ENCODE data around the gene ZNF330.
A peak's percentile ranks its signal among the peaks of the same experiment; 100 is the strongest.
"Not testable (repeated sequence)": the region's sequence is repeated elsewhere in the genome, so short reads cannot be mapped to it uniquely, and the experiment has no call there.

The ZNF330 gene

GRCh38 chr4:141223418-141223817 is 2.7 kb downstream of the ZNF330 start:
- no peak for DNase-seq
- in situ Hi-C loops (cut with HindIII; ENCODE audit: low pct_ligation_motif_present, low pct_unique_long_range_greater_than_20kb, low sequenced_read_pairs) = no loop called here

DNA sequence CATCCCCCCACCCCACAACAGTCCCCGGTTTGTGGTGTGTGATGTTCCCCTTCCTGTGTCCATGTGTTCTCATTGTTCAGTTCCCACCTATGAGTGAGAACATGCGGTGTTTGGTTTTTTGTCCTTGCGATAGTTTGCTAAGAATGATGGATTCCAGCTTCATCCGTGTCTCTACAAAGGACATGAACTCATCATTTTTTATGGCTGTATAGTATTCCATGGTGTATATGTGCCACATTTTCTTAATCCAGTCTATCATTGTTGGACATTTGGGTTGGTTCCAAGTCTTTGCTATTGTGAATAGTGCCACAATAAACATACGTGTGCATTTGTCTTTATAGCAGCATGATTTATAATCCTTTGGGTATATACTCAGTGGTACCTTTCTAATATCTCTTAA is 6.6 kb downstream of the ZNF330 start:
- DNase-seq; in situ Hi-C loops (cut with HindIII; ENCODE audit: low pct_ligation_motif_present, low pct_unique_long_range_greater_than_20kb, low sequenced_read_pairs): not testable (repeated sequence)

DNA sequence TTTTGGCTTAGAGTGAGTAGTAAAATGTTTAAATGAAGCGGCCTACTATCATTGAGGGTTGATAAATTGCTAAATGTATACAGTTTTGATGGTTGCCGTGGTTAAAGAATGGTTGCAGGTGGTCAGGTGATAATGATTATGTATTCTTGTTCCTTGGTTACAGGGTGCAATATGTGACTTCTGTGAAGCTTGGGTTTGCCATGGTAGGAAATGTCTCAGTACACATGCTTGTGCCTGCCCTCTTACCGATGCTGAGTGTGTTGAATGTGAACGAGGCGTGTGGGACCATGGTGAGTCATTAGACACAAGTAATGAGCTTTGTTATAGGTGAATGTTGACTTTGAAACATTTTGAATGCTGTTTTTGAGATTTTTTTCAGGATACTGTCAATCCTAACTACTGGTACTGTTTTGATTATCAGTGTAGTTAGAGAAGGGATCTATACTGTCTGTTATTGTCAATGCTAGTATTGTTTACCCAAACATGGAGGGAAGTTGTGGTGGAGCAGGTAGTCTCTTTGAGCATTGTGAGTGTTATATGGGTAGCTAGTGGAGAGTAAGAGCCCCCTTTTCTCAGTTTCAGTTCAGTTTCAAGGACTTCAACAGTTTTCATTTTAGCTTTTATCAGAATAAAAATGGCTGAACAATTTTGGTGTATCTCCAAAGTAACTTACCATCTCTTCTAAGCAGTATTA is 8.9 kb downstream of the ZNF330 start:
- no peak for DNase-seq

DNA sequence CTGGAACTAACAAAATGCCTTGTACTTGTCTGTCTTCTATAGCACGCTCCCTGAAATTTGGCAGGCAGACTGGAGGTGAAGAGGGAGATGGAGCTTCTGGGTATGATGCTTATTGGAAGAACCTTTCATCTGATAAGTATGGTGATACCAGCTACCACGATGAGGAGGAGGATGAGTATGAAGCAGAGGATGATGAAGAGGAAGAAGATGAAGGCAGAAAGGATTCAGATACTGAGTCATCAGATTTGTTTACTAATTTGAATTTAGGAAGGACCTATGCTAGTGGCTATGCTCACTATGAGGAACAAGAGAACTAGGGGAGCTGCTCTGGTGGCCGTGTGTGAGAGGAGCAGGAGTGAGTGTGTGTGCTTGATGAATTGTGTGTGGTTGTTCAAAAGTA is 13.0 kb downstream of the ZNF330 start:
- no peak for DNase-seq
- in situ Hi-C loops (cut with HindIII; ENCODE audit: low pct_ligation_motif_present, low pct_unique_long_range_greater_than_20kb, low sequenced_read_pairs) = no loop called here

More for the DNA sequence above, 8.9 kb downstream of the ZNF330 start:
- in situ Hi-C loops (cut with HindIII; ENCODE audit: low pct_ligation_motif_present, low pct_unique_long_range_greater_than_20kb, low sequenced_read_pairs) = no loop called here

DNA sequence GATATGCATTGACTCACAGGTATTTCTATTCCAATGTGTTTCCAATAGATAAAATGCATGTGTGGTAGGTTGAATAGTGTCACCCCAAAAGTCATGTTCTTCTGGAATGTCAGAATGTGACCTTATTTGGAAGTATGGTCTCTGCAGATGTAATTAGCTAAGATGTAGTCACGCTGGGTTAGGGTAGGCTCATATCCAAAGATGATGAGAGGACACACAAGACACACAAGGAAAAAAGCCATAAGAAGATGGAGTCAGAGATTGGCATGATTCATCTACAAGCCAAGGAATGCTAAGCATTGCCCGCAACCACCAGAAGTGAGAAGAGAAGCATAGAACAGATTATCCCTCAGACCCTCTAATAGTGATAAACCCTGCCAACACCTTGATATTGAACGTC is 17.5 kb downstream of the ZNF330 start:
- DNase-seq = no peak

DNA sequence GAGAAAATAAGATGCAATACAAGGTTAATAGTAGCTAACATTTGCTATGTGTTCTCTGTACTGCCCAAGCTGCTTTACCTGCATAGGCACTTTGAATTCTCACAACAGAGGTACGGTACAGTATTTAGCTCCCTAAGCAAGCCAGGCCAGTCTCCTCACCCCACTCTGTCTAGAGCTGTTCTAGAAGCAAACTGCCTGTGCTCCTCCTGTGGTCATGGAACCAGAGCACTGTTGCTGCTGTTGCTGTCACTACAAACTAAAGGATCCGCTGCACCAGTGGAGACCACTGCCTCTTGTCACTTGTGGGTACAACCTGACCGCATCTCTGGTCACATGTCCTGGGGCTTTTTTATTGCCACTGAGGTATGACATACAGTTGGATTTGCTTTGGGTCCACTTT is 19.6 kb downstream of the ZNF330 start:
- DNase-seq = no peak
- in situ Hi-C loops (cut with HindIII; ENCODE audit: low pct_ligation_motif_present, low pct_unique_long_range_greater_than_20kb, low sequenced_read_pairs) = no loop called here

More for the DNA sequence above, 17.5 kb downstream of the ZNF330 start:
- in situ Hi-C loops (cut with HindIII; ENCODE audit: low pct_ligation_motif_present, low pct_unique_long_range_greater_than_20kb, low sequenced_read_pairs) = no loop called here

- no peak for DNase-seq
- in situ Hi-C loops (cut with HindIII; ENCODE audit: low pct_ligation_motif_present, low pct_unique_long_range_greater_than_20kb, low sequenced_read_pairs) = no loop called here
Observed at GRCh38 chr4:141240671-141241070, 20.0 kb downstream of the ZNF330 start.

DNA sequence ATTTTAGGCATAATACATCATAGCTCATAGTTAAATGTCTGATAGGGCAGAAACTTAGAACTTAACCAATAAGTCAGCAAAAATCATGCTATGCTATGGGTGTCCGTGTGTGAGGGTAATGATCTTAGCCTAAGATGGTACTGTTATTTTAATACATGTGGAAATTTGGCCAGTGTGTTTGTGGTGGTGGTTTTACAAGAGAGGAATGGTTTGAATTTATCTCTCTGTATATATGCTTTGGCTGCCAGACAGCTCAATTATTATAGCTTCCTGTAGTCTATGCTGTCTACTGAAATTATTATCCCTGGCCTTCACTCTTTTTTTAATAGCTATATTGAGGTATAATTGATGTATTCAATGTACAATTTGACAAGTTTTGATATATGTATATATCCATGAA is 21.3 kb downstream of the ZNF330 start:
- in situ Hi-C loops (cut with HindIII; ENCODE audit: low pct_ligation_motif_present, low pct_unique_long_range_greater_than_20kb, low sequenced_read_pairs) = no loop called here
- no peak for DNase-seq

DNA sequence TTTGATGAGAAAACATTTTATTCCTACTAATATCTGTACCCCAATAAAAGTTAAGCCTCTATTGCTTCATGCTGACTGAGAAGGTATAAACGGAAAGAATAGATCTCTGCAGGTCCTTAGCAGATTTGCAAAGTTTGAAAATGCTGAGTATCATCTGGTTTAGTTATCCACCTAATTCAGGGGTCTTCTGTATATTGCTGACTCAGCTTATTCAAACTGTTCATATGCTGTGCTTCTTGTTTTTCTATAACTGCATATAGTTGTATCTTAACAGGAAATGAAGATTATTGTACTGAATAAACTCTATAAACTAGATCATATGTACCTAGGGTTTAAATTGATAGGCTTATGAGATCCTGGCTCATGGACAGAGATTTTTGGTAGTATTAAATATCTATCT is 23.7 kb downstream of the ZNF330 start:
- in situ Hi-C loops (cut with HindIII; ENCODE audit: low pct_ligation_motif_present, low pct_unique_long_range_greater_than_20kb, low sequenced_read_pairs) = no loop called here
- DNase-seq = no peak

DNA sequence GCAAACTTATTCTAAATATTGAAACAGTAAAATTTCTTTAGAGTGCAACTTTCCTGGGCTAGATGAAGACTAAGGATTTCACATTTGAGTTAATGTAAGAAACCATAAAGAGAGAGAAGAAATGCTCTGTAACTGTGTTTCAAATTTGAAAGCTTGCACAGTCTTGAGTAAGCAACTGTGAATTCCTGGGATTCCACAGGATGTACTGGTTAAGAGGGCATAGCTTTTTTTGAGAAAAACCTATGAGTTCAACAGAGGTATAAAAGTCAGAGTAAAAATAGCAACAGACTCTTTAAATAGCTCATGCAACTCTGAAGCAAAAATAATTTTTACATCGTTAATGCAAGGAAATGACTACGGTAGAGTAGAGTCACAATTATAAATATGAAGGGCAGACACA is 25.5 kb downstream of the ZNF330 start:
- DNase-seq = peak; percentile 59
- in situ Hi-C loops (cut with HindIII; ENCODE audit: low pct_ligation_motif_present, low pct_unique_long_range_greater_than_20kb, low sequenced_read_pairs) = no loop called here

GRCh38 chr4:141246683-141247429 is 26.2 kb downstream of the ZNF330 start:
- in situ Hi-C loops (cut with HindIII; ENCODE audit: low pct_ligation_motif_present, low pct_unique_long_range_greater_than_20kb, low sequenced_read_pairs) = no loop called here
- DNase-seq = no peak

DNA sequence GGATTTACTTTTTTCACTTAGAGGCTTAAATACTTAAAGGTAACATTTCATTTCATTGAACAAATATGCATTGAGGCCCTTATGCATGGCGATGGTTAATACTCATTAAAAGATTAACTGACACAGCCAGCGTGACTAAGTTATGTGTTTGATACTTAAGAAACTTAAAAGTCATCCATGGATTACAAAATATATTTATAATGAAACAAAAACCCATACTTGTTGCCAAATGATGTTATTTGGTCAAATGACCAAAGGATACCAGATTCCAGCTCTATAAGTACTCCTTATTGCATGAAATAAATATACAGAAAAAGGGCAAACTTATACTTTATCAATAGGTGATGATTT is 26.7 kb downstream of the ZNF330 start:
- no peak for DNase-seq
- in situ Hi-C loops (cut with HindIII; ENCODE audit: low pct_ligation_motif_present, low pct_unique_long_range_greater_than_20kb, low sequenced_read_pairs) = no loop called here

- DNase-seq = no peak
- in situ Hi-C loops (cut with HindIII; ENCODE audit: low pct_ligation_motif_present, low pct_unique_long_range_greater_than_20kb, low sequenced_read_pairs) = no loop called here
Observed at GRCh38 chr4:141248029-141248428, 27.3 kb downstream of the ZNF330 start.

GRCh38 chr4:141248486-141248885 is 27.8 kb downstream of the ZNF330 start:
- in situ Hi-C loops (cut with HindIII; ENCODE audit: low pct_ligation_motif_present, low pct_unique_long_range_greater_than_20kb, low sequenced_read_pairs) = no loop called here
- no peak for DNase-seq

DNA sequence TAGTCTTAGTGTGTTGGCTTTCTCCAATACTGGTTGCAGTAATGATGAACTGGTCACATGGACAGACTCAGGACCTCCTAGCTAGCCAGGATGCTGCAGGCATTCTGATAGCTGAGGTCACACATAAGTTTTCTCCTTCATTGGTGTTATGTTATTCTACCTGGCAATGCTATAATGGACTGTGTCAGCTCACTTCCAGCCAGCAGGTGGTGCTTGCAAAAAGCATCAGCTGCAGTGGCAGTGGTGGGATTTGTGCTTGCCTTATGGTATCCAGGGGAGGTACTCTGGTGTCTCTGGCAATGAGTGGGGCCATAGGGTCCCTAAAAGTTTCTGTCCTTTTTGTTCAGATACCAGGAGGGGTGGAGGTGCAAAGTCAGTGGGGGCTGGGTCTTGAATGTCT is 33.6 kb downstream of the ZNF330 start:
- in situ Hi-C loops (cut with HindIII; ENCODE audit: low pct_ligation_motif_present, low pct_unique_long_range_greater_than_20kb, low sequenced_read_pairs) = no loop called here
- DNase-seq = no peak

DNA sequence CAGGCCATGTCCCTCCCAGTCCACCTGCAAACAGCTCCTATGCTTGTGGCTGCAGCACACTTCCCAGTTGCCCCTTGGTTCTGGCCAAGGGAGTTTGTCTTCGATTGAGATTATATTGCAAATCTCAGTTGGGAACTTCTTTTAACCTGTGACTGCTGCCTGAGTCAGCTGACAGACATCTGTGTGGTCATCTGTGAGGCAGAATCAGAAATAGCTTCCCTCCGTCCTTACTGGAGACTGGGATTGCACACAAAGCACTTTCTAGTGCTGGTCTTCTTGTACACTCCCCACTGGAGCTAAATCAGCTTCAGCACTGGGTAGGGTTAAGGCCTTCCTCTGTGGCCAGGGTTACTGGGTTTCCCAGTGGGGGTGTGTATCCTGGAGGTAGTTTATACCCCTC is 34.3 kb downstream of the ZNF330 start:
- in situ Hi-C loops (cut with HindIII; ENCODE audit: low pct_ligation_motif_present, low pct_unique_long_range_greater_than_20kb, low sequenced_read_pairs) = no loop called here
- no peak for DNase-seq

DNA sequence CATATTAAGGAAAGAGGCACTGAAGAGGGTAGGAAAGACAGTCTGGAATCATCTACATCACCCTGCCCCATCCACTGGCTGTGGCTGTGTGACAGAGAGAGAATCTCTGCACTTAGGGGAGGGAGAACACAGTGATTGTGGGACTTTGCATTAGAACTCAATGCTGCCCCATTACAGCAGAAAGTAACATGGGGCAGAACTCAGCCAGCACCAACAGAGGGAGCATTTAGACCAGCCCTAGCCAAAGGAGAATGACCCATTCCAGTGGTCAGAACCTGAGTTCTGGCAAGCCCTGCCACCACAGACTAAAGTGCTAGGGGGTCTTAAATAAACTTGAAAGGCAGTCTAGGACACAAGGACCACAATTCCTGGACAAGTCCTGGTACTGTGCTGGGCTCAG is 37.9 kb downstream of the ZNF330 start:
- no peak for DNase-seq
- in situ Hi-C loops (cut with HindIII; ENCODE audit: low pct_ligation_motif_present, low pct_unique_long_range_greater_than_20kb, low sequenced_read_pairs) = no loop called here

- no peak for DNase-seq
- in situ Hi-C loops (cut with HindIII; ENCODE audit: low pct_ligation_motif_present, low pct_unique_long_range_greater_than_20kb, low sequenced_read_pairs) = no loop called here
Observed at GRCh38 chr4:141275834-141276233, 55.1 kb downstream of the ZNF330 start.

- DNase-seq = no peak
- in situ Hi-C loops (cut with HindIII; ENCODE audit: low pct_ligation_motif_present, low pct_unique_long_range_greater_than_20kb, low sequenced_read_pairs) = no loop called here
Observed at GRCh38 chr4:141283152-141283551, 62.5 kb downstream of the ZNF330 start.

DNA sequence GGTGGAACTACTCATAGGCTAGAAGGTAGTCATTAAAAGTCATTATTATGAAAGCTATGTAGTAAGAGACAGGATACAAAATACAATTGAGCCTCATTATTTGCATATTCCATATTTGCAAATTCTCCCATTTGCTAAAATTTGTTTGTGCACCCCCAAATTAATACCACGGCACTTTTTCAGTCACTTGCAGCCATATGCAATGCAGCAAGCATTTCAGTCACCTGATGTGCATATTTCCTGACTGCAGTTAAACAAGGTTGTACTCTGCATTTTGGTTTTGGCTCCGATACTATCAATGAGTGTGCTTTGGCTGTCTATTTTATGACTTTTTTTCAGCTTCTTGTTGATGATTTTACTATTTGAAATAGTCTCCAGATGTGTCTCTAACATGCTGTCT is 62.9 kb downstream of the ZNF330 start:
- DNase-seq = no peak
- in situ Hi-C loops (cut with HindIII; ENCODE audit: low pct_ligation_motif_present, low pct_unique_long_range_greater_than_20kb, low sequenced_read_pairs) = no loop called here
